ENCODE data around the gene KIAA0825. TPM values are rescaled to one million over a fixed set of nuclear protein-coding genes. Genes with fewer than 3 reads are reported as not detected.
A peak's percentile ranks its signal among the peaks of the same experiment; 100 is the strongest.

Gene KIAA0825
- total RNA-seq, 2 experiments from 2014 or later, result 0.19 to 0.32 TPM

GRCh38 chr5:94161801-94162200 lies 456.6 kb downstream of the KIAA0825 start:
- no peak for DNase-seq (ENCODE audit: low spot score)
- H3K9me3 ChIP-seq (ENCODE audit: low read length), result no peaks in the 10 kb centered on the region
- ChIA-PET POLR2A (no interaction called here), CTCF (ENCODE audit: unreplicated experiment) (no interaction called here)
- H3K79me2 ChIP-seq (ENCODE audit: insufficient read depth, low read depth, low read length), result no peaks in the 10 kb centered on the region
- no TSS peak for BruUV-seq (replicated peaks)
- H3K4me1 ChIP-seq (ENCODE audit: insufficient read depth, low read length, poor library complexity, severe bottlenecking), result no peaks in the 10 kb centered on the region
- H3K4me3 ChIP-seq (ENCODE audit: low read depth, low read length, poor library complexity, severe bottlenecking), result no peak overlapping the region
- H3K27ac ChIP-seq (ENCODE audit: low read depth, low read length, poor library complexity, severe bottlenecking), result no peak overlapping the region
- H4K20me1 ChIP-seq (ENCODE audit: insufficient read depth, low read length), result no peaks in the 10 kb centered on the region
- intact Hi-C loops (cut with micrococcal nuclease; ENCODE audit: unreplicated experiment), result no loop called here
- H2AFZ ChIP-seq (ENCODE audit: low read length), result no peak overlapping the region
- H3K4me2 ChIP-seq (ENCODE audit: low read length), result no peak overlapping the region
- H3K36me3 ChIP-seq (ENCODE audit: insufficient read depth, low read length), result no peaks in the 10 kb centered on the region
- TF ChIP-seq, protein P1, sequence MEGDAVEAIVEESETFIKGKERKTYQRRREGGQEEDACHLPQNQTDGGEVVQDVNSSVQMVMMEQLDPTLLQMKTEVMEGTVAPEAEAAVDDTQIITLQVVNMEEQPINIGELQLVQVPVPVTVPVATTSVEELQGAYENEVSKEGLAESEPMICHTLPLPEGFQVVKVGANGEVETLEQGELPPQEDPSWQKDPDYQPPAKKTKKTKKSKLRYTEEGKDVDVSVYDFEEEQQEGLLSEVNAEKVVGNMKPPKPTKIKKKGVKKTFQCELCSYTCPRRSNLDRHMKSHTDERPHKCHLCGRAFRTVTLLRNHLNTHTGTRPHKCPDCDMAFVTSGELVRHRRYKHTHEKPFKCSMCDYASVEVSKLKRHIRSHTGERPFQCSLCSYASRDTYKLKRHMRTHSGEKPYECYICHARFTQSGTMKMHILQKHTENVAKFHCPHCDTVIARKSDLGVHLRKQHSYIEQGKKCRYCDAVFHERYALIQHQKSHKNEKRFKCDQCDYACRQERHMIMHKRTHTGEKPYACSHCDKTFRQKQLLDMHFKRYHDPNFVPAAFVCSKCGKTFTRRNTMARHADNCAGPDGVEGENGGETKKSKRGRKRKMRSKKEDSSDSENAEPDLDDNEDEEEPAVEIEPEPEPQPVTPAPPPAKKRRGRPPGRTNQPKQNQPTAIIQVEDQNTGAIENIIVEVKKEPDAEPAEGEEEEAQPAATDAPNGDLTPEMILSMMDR (conservative IDR thresholded peaks at IDR 0.05; ENCODE audit: low read length), result no peak
- TF ChIP-seq EZH2phosphoT487 (IDR thresholded peaks at IDR 0.05; ENCODE audit: borderline replicate concordance, low read depth, low read length), result no peak
- no peaks in the 10 kb centered on the region for H3K9me2 ChIP-seq (ENCODE audit: insufficient read depth, low read length)

- Histone ChIP-seq H2AFZ (ENCODE audit: low read length) (no peak overlapping the region), H3K4me1 (ENCODE audit: insufficient read depth, low read length, poor library complexity, severe bottlenecking) (no peaks in the 10 kb centered on the region), H3K36me3 (ENCODE audit: insufficient read depth, low read length) (no peaks in the 10 kb centered on the region), H3K4me3 (ENCODE audit: low read depth, low read length, poor library complexity, severe bottlenecking) (no peak overlapping the region), H3K9me2 (ENCODE audit: insufficient read depth, low read length) (no peaks in the 10 kb centered on the region), H3K4me2 (ENCODE audit: low read length) (no peak overlapping the region), H3K27ac (ENCODE audit: low read depth, low read length, poor library complexity, severe bottlenecking) (no peak overlapping the region), H3K79me2 (ENCODE audit: insufficient read depth, low read depth, low read length) (no peaks in the 10 kb centered on the region), H4K20me1 (ENCODE audit: insufficient read depth, low read length) (no peaks in the 10 kb centered on the region), H3K9me3 (ENCODE audit: low read length) (no peaks in the 10 kb centered on the region)
- no peak for TF ChIP-seq EZH2phosphoT487 (IDR thresholded peaks at IDR 0.05; ENCODE audit: borderline replicate concordance, low read depth, low read length)
- TF ChIP-seq, protein P1 (conservative IDR thresholded peaks at IDR 0.05; ENCODE audit: low read length), result peak; percentile 40; the same call in 1 of the 2 replicates
- CTCF ChIA-PET (ENCODE audit: unreplicated experiment), result no interaction called here
- no peak for DNase-seq (ENCODE audit: low spot score)
- BruUV-seq (replicated peaks), result no TSS peak
- POLR2A ChIA-PET, result no interaction called here
- intact Hi-C loops (cut with micrococcal nuclease; ENCODE audit: unreplicated experiment), result no loop called here
Observed at GRCh38 chr5:94159144-94159543, 459.3 kb downstream of the KIAA0825 start.

- Histone ChIP-seq H3K4me3 (ENCODE audit: low read depth, low read length, poor library complexity, severe bottlenecking) (no peak overlapping the region), H2AFZ (ENCODE audit: low read length) (no peak overlapping the region), H3K27ac (ENCODE audit: low read depth, low read length, poor library complexity, severe bottlenecking) (no peak overlapping the region), H3K9me2 (ENCODE audit: insufficient read depth, low read length) (no peaks in the 10 kb centered on the region), H3K4me2 (ENCODE audit: low read length) (no peak overlapping the region), H3K4me1 (ENCODE audit: insufficient read depth, low read length, poor library complexity, severe bottlenecking) (no peaks in the 10 kb centered on the region), H4K20me1 (ENCODE audit: insufficient read depth, low read length) (no peaks in the 10 kb centered on the region), H3K36me3 (ENCODE audit: insufficient read depth, low read length) (no peaks in the 10 kb centered on the region), H3K79me2 (ENCODE audit: insufficient read depth, low read depth, low read length) (no peaks in the 10 kb centered on the region), H3K9me3 (ENCODE audit: low read length) (no peaks in the 10 kb centered on the region)
- TF ChIP-seq, protein P1 (conservative IDR thresholded peaks at IDR 0.05; ENCODE audit: low read length), result 0 out of 2 replicates have a peak, but pooled peaks have one; percentile 16
- no peak for TF ChIP-seq EZH2phosphoT487 (IDR thresholded peaks at IDR 0.05; ENCODE audit: borderline replicate concordance, low read depth, low read length)
- intact Hi-C loops (cut with micrococcal nuclease; ENCODE audit: unreplicated experiment), result no loop called here
- DNase-seq (ENCODE audit: low spot score), result no peak
- POLR2A ChIA-PET, result interaction anchor here (0.5 kb wide), 1 partner anchor 1238 kb away, joined by 4 read pairs; no protein-coding TSS in a partner anchor
- no TSS peak for BruUV-seq (replicated peaks)
- CTCF ChIA-PET (ENCODE audit: unreplicated experiment), result no interaction called here
Observed at GRCh38 chr5:94157704-94158539, 460.5 kb downstream of the KIAA0825 start.
